H7 (cell line): ENCODE data around the gene FAM162B. TPM values are rescaled to one million over a fixed set of nuclear protein-coding genes. Genes with fewer than 3 reads are reported as not detected.
A peak's percentile ranks its signal among the peaks of the same experiment; 100 is the strongest.
"Not testable (repeated sequence)": the region's sequence is repeated elsewhere in the genome, so short reads cannot be mapped to it uniquely, and the experiment has no call there.

ENCODE experiments used
- DNase-seq: peaks from one replicate; pipeline ENCODE4 v3.0.0; 2012
- H3K27me3 ChIP-seq: 2 replicates; pipeline ENCODE4 v1.6.0; 2011; ENCODE audit warnings: mild to moderate bottlenecking, low read length; ENCODE audit not compliant: control insufficient read depth, insufficient read depth
- H3K36me3 ChIP-seq: replicated peaks from 2 replicates; pipeline ENCODE4 v1.5.1; 2011; ENCODE audit warnings: low read length; ENCODE audit not compliant: control insufficient read depth, insufficient read depth
- H3K4me3 ChIP-seq: 2 replicates; pipeline ENCODE4 v1.5.1; 2011; ENCODE audit warnings: low read depth, mild to moderate bottlenecking, control low read depth, low read length, moderate library complexity; ENCODE audit not compliant: insufficient read depth
- total RNA-seq: library from RNA; depleted of rRNA; stranded (reverse); fragments of >200 nt; shearing (Covaris generic); gene quantifications from 2 replicates; pipeline ENCODE4 v1.2.3, GENCODE V29; 2014

Gene FAM162B
- total RNA-seq, 1 experiment from 2014 or later: 1.5 TPM

- no peak for DNase-seq
- H3K27me3 ChIP-seq: peaks cover 35% of the 10 kb centered on the region
- no peak overlapping the region for H3K4me3 ChIP-seq
- H3K36me3 ChIP-seq: no peaks in the 10 kb centered on the region
Measured at GRCh38 chr6:116763048-116763447, 2.5 kb downstream of the FAM162B start.

DNA sequence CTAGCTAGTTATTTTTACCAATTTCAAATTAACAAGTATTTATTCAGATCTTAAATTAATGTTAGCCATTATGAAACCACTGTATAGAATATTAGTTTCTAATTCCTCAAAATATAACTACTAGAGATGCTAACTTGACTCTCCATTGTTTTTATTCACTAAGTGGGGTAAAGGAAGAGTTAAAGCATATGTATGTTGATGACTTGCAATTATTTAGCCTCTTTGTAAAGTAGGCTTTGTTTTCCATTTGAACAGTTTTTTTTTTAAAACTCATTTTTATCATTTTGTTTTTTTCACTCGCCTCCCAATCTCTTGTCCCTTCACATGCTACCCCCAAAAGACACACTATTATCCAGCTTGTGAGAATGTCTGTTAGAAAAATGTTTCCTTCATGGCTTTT is 3.3 kb downstream of the FAM162B start:
- DNase-seq: no peak
- Histone ChIP-seq H3K27me3 (peaks cover 35% of the 10 kb centered on the region), H3K4me3 (no peak overlapping the region), H3K36me3 (no peaks in the 10 kb centered on the region)

- Histone ChIP-seq H3K36me3 (no peaks in the 10 kb centered on the region), H3K27me3 (peaks cover 32% of the 10 kb centered on the region), H3K4me3 (no peak overlapping the region)
- DNase-seq: peak; percentile 14
Measured at GRCh38 chr6:116761779-116762178, 3.7 kb downstream of the FAM162B start.

DNA sequence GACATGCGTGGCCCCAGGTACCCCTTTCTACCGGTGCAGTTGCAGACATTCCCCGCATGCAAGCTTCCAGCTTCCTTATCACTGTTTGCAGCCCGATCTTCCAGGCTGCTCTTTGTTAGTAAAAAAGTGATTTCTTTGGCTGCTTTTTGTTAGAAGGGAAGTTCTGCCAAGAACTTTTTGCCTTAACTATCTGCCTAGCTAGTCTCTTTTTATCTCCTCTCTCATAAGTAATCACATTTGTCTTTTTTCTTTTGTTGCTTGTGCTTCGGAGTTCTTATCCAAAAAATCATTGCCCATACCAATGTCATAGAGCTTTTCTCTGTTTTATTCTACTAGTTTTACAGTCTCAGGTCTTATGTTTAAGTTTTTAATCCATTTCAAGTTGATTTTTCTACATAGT is 20.3 kb downstream of the FAM162B start:
- Histone ChIP-seq H3K4me3 (no peak overlapping the region), H3K36me3 (no peaks in the 10 kb centered on the region), H3K27me3 (no peaks in the 10 kb centered on the region)
- DNase-seq: no peak

DNA sequence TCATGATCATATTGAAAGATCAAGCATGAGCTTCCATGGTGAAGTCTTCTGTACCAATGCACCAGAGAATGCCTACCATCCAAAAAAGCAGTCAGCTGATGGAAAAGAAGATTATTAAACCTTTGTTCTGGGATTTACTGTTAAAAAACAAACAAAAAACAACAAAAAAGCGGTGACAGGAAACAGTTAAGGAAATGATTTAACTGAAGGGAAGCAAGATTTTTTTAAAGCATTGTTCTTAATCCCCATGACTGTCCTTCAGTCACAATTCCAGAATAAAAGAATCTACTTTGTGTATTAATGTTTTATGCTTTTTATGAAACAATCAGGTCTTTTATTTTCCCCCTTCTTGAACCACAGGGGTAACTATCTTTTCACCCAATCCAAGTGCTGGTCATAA is 23.9 kb downstream of the FAM162B start:
- Histone ChIP-seq H3K27me3 (no peaks in the 10 kb centered on the region), H3K36me3 (no peaks in the 10 kb centered on the region), H3K4me3 (no peak overlapping the region)
- DNase-seq: no peak

GRCh38 chr6:116740486-116740885 is 25.0 kb downstream of the FAM162B start:
- H3K36me3 ChIP-seq, DNase-seq, H3K27me3 ChIP-seq, H3K4me3 ChIP-seq: not testable (repeated sequence)

GRCh38 chr6:116737004-116737403 is 28.5 kb downstream of the FAM162B start:
- no peak for DNase-seq
- no peak overlapping the region for H3K4me3 ChIP-seq
- no peaks in the 10 kb centered on the region for H3K27me3 ChIP-seq
- peaks cover 2% of the 10 kb centered on the region; the same call in 1 of the 2 replicates for H3K36me3 ChIP-seq

DNA sequence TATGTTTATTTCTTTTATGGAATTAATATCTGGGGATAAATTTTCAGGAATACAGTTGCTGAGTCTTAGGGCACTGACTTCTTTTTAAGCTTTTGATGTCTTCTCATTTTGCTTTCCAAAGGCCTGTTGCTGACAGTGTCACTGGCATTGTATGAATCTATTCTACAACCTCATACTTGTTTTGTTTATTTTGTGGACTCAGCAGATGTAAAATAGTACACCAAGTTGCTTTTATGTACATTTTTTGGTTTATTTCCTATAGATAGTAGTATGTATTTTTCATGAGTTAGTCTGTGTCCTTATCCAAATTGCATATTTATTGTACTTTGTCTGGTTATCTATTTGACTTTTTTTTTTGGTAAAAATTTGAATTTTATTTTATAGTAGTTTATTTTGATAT is 35.0 kb downstream of the FAM162B start:
- Histone ChIP-seq H3K36me3 (peaks cover 3% of the 10 kb centered on the region), H3K27me3 (no peaks in the 10 kb centered on the region), H3K4me3 (no peak overlapping the region)
- no peak for DNase-seq

DNA sequence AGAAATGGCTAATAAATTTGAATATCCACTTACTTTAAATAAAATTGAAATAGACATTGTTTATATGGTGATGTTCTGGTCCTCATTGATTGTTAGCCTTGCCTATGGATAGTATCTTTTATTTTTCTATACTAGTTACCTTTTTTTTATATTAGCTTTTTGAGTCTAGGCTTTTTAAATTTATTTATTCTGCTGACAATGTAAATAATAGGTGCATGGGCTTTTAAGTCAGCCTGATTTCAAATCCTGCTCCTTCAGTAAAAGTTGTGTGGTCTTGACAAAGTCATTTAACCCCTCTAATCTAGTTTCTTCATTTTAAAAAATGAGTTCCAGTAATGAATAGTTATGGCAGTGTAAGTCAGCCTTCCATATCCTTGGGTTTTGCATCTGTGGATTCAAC is 38.6 kb downstream of the FAM162B start:
- peaks cover 3% of the 10 kb centered on the region for H3K36me3 ChIP-seq
- no peak for DNase-seq
- no peak overlapping the region for H3K4me3 ChIP-seq

GRCh38 chr6:116714761-116715160 is 50.8 kb downstream of the FAM162B start:
- Histone ChIP-seq H3K36me3 (peaks cover 2% of the 10 kb centered on the region; the same call in 1 of the 2 replicates), H3K27me3 (no peaks in the 10 kb centered on the region)

More for the DNA sequence above, 38.6 kb downstream of the FAM162B start:
- no peaks in the 10 kb centered on the region for H3K27me3 ChIP-seq

GRCh38 chr6:116714296-116714695 is 51.2 kb downstream of the FAM162B start:
- Histone ChIP-seq H3K27me3 (no peaks in the 10 kb centered on the region), H3K4me3 (no peak overlapping the region), H3K36me3 (peaks cover 2% of the 10 kb centered on the region; the same call in 1 of the 2 replicates)
- DNase-seq: no peak

More at GRCh38 chr6:116714761-116715160, 50.8 kb downstream of the FAM162B start:
- no peak overlapping the region for H3K4me3 ChIP-seq
- DNase-seq: no peak

DNA sequence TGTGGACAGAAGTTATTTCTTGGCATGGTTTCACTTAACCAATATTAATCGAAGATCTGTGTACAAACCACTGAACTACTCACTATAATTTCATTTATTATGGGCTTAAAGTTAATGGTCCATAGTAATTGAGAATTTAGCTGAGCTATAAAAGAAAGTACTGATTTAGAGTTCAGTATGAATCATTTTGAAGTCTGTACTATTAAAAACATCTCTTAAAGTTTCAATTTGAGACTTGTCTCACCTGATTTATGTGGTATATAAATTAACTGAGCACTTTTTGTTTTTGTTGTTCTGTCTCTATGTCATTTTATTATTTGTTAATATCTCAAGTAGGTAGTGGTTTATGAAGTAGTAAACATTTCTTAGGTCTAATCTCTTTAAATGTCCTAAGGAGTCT is 59.6 kb downstream of the FAM162B start:
- H3K27me3 ChIP-seq: no peaks in the 10 kb centered on the region
- DNase-seq: no peak
- peaks cover 1% of the 10 kb centered on the region; the same call in 1 of the 2 replicates for H3K36me3 ChIP-seq
- H3K4me3 ChIP-seq: no peak overlapping the region

DNA sequence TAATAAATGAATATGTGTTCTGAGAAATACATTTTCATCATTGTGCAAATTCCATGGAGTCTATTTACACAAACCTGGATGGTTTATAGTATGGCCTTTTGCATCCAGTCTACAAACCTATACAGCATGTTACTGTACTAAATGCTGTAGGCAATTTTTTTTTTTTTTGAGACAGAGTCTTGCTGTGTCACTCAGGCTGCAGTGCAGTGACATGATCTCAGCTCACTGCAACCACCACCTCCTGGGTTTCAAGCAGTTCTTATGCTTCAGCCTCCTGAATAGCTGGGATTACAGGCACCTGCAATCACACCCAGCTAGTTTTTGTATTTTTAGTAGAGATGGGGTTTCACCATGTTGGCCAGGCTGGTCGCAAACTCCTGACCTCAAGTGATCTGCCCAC is 61.6 kb downstream of the FAM162B start:
- not testable (repeated sequence) for DNase-seq, H3K27me3 ChIP-seq, H3K36me3 ChIP-seq, H3K4me3 ChIP-seq
